K562 (cell line): ENCODE data around the gene CHML. TPM values are rescaled to one million over a fixed set of nuclear protein-coding genes. Genes with fewer than 3 reads are reported as not detected.

Source experiments
- TCF3 ChIP-seq: sonication (generic); formaldehyde crosslinking; IDR thresholded peaks from 2 replicates; pipeline ENCODE4 v1.4.0; 2020; ENCODE audit warnings: mild to moderate bottlenecking, missing genetic modification reagents
- polyA plus RNA-seq, 8 experiments: library from polyadenylated mRNA; depleted of rRNA in 4 of 8; stranded (reverse) in 5 of 8; unstranded in 3 of 8; fragments of >200 nt; fragmentation: Nextera tagmentation in 2 of 8; fragmentation: Illumina TruSeq in 1 of 8; extraction: Ambion mirVana in 2 of 8; extraction: Trizol in 1 of 8; gene quantifications; 2 replicates each; pipeline versions ENCODE4 v1.2.1 to v1.2.3, GENCODE V29; 2011 to 2014; ENCODE audit warnings: inconsistent platforms in 1 of 8, missing spikeins in 1 of 8
- total RNA-seq, 7 experiments: library from RNA; depleted of rRNA in 6 of 7; stranded (reverse); fragments of >200 nt in 6 of 7; fragmentation: Illumina TruSeq in 2 of 7; extraction: Trizol in 2 of 7; gene quantifications; 2 replicates each; pipeline versions ENCODE4 v1.2.1 to v1.2.3, GENCODE V29; 2011 to 2021; ENCODE audit warnings: low replicate concordance in 1 of 7
- TF ChIP-seq, protein P1 (sequence below), 2 experiments: fragments of 450-650 bp in 1 of 2; sonication (generic) in 1 of 2; formaldehyde crosslinking in 1 of 2; IDR thresholded peaks; 2 replicates each; pipeline versions ENCODE4 v1.7.1 to v1.9.0; 2016 to 2022; ENCODE audit warnings: inconsistent platforms in 1 of 2, mild to moderate bottlenecking in 1 of 2, missing genetic modification reagents in 1 of 2

Gene CHML
- total and polyA plus RNA-seq, 9 of the 15 experiments (the other 6 are each of a cell fraction or from before 2014, with no cell fraction given), result 13.0 to 88.3 (median 62.8) TPM

DNA sequence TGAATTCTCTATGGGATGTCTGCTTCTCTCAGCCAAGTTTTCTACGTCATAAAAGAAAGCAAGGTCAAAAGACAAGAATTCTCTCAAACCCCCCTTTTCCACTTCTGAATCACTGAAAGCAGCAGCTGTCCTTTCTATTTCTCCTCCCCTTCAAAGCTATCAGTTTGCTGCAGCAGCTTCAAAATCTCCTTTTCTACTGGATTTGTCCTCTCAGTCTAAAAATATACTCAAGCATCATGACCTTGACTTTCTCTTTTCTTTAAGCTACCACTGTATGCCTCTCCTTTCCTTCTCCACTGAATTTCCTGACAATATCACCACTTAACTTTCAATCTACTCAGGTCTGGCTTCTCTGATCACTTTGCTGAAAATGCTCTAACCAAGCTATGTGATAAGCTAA, 13.8 kb upstream of the CHML start (continued):
- TF ChIP-seq, protein P1, sequence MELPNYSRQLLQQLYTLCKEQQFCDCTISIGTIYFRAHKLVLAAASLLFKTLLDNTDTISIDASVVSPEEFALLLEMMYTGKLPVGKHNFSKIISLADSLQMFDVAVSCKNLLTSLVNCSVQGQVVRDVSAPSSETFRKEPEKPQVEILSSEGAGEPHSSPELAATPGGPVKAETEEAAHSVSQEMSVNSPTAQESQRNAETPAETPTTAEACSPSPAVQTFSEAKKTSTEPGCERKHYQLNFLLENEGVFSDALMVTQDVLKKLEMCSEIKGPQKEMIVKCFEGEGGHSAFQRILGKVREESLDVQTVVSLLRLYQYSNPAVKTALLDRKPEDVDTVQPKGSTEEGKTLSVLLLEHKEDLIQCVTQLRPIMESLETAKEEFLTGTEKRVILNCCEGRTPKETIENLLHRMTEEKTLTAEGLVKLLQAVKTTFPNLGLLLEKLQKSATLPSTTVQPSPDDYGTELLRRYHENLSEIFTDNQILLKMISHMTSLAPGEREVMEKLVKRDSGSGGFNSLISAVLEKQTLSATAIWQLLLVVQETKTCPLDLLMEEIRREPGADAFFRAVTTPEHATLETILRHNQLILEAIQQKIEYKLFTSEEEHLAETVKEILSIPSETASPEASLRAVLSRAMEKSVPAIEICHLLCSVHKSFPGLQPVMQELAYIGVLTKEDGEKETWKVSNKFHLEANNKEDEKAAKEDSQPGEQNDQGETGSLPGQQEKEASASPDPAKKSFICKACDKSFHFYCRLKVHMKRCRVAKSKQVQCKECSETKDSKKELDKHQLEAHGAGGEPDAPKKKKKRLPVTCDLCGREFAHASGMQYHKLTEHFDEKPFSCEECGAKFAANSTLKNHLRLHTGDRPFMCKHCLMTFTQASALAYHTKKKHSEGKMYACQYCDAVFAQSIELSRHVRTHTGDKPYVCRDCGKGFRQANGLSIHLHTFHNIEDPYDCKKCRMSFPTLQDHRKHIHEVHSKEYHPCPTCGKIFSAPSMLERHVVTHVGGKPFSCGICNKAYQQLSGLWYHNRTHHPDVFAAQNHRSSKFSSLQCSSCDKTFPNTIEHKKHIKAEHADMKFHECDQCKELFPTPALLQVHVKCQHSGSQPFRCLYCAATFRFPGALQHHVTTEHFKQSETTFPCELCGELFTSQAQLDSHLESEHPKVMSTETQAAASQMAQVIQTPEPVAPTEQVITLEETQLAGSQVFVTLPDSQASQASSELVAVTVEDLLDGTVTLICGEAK (IDR thresholded peaks at IDR 0.05), result no peak
- TF ChIP-seq, protein P1 (CRISPR knock-in tag; IDR thresholded peaks at IDR 0.05), result no peak
- peak; percentile 64 for TF ChIP-seq TCF3
